NCI-H510A treated with DMSO at 0.1 percent for 48 hours (cell line): ENCODE measurements around the gene OR52M1.
A peak's percentile ranks its signal among the peaks of the same experiment; 100 is the strongest.

Experiments used
- DNase-seq: peaks from one replicate; lab custom pipeline; 2025; lab: John Stamatoyannopoulos, UW

OR52M1 gene

GRCh38 chr11:4544891-4545290 lies at the start of gene OR52M1:
TSS of gene OR52M1 (plus strand) at chr11:4545191. CDS start at chr11:4545191, 0 bp downstream.
- no peak for DNase-seq

GRCh38 chr11:4495487-4495886 lies 49.5 kb upstream of the OR52M1 start:
- DNase-seq, result no peak

GRCh38 chr11:4495986-4496385 lies 49.0 kb upstream of the OR52M1 start:
- no peak for DNase-seq

- DNase-seq, result no peak
These were observed 48.3 kb upstream of the OR52M1 start for GRCh38 chr11:4496557-4497248.

GRCh38 chr11:4508886-4509285 lies 36.1 kb upstream of the OR52M1 start:
- peak; percentile 51 for DNase-seq

GRCh38 chr11:4511282-4512245 lies 33.4 kb upstream of the OR52M1 start:
- DNase-seq, result no peak

GRCh38 chr11:4514196-4514595 lies 30.8 kb upstream of the OR52M1 start:
- DNase-seq, result no peak

GRCh38 chr11:4522339-4522738 lies 22.7 kb upstream of the OR52M1 start:
- DNase-seq, result no peak

- no peak for DNase-seq
These were observed 22.2 kb upstream of the OR52M1 start for GRCh38 chr11:4522752-4523151.

GRCh38 chr11:4523666-4524065 lies 21.3 kb upstream of the OR52M1 start:
- no peak for DNase-seq

GRCh38 chr11:4527926-4528325 lies 17.1 kb upstream of the OR52M1 start:
- no peak for DNase-seq

- peak; percentile 25 for DNase-seq
These were observed 13.3 kb upstream of the OR52M1 start for GRCh38 chr11:4531686-4532085.

GRCh38 chr11:4539603-4540219 lies 5.3 kb upstream of the OR52M1 start:
- DNase-seq, result no peak

- no peak for DNase-seq
These were observed 3.9 kb upstream of the OR52M1 start for GRCh38 chr11:4541071-4541470.

GRCh38 chr11:4543561-4543960 lies 1.4 kb upstream of the OR52M1 start:
- DNase-seq, result no peak

GRCh38 chr11:4546878-4547277 lies 1.9 kb downstream of the OR52M1 start:
- no peak for DNase-seq

GRCh38 chr11:4547416-4547815 lies 2.4 kb downstream of the OR52M1 start:
- DNase-seq, result no peak

GRCh38 chr11:4551346-4551979 lies 6.5 kb downstream of the OR52M1 start:
- DNase-seq, result no peak

- no peak for DNase-seq
These were observed 14.8 kb downstream of the OR52M1 start for GRCh38 chr11:4559527-4560440.

GRCh38 chr11:4560467-4560866 lies 15.5 kb downstream of the OR52M1 start:
- DNase-seq, result no peak

GRCh38 chr11:4565371-4565770 lies 20.4 kb downstream of the OR52M1 start:
- DNase-seq, result no peak
